ENCODE results near the gene MDM1.

Gene MDM1

DNA sequence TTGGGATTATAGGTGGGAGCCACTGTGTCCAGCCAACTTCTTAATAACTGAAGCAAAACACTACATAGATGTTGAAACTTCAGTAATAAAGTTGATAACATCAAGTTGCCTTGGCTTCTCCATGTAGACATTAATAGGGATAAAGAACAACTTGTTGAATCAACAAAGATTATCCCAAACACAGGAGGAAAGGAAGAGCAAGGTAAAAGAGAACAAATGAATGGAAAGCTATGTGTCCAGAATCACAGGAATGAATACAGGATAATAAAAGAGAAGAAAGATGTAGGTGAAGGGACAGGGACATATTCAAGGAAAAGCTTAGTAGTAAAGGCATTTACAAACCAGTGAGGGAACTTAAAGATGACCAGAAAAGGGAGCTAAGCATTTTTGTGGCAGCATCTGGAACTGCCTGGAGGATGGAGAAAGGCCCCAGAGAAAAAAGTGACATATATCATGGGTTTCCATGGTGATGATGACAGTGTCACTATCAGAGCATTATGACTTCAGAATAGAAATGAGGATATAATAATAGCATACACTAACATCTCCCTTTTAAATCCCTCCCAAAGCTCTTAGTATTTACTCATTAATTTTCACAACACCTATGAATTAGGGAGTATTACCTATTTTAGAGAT, 24.0 kb upstream of the MDM1 start:
- no peak for DNase-seq

DNA sequence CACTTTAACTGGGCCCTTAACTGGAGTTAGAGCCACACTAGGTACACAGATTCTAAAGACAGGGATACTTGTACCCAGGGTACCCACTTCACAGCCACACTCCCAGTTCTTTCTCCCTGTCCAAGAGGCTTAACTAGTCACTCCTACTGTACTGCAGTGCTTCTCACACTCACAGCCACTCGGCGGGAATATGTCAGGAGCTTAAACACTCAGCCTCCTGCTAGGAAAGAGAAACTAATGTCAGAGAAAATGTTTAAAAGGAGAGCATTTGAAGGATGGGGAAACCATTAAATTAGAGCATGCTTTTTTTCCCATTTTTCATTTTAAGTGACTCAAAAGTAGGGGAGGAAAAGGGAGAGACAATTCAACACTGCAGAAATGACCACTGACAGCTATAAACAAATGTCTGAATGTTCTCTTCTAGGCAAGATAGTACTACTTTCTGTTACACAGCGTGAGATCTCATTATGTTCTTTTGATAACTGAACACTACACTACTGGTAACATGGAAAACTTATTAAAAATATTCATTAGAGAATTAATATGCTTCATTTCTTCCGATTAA, 22.9 kb upstream of the MDM1 start:
- DNase-seq, result no peak

DNA sequence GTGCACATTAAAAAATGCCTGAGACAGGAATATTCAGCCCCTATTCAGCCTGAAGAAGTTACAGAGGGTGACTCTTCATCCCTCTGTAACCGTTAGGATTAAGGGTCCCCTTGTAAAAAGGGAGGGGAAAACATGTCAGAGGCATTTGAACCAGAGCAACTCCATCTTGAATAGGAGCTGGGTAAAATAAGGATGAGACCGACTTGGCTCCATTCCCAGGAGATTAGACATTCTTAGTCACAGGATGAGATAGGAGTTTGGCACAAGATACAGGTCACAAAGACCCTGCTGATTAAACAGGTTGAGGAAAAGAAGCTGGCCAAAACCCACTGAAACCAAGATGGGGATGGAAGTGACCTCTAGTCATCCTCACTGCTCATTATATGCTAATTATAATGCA, 19.9 kb upstream of the MDM1 start:
- no peak for DNase-seq

DNA sequence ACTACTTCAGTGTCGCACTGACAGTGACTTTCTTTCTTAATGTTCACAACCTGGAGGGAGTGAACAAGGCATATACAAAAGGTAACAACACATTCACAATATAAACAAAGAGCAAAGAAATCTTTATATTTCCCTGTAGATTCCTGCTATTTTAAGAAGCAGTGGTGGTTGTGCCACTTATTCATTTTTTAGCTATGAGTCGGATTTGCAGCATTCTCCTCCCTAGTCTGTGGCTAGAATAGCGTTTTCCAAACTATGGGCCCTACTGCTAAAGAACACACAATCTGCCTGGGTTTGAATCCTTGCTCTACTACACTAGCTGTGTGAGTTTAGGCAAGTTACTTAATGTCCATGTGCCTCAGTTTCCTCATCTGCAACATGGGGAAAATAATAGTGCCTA, 18.6 kb upstream of the MDM1 start:
- no peak for DNase-seq

DNA sequence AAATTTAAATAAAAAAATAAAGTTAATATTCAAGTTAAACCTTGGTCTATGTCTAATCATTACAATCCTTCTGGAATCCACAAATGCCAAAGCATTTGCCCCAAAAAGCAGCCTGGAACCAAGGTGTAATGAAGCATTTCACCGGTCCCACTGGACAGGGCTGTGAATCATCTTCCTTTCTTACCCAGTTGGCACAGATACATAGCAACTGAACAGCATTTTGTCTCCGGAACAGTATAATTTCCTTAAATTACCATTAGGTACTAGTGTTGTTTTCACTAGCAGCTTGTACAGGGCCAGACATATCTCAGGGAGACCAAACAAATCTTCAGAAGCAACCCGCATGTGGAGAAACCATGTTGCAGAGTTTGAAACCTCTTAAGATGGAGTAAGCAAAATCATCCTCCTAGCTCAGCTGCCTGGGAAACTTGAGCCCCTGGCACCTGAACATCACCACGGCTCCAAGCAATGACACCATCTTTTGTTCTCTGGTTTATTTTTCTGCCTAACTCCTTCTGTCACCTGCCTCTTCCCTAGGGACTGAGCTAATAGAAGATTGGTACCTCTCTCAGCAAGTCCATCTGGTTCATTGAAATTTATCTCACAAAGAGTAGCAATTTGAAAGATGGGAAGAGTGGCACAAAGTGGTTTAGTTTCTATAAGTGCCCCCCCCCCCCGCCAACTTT, 17.9 kb upstream of the MDM1 start:
- DNase-seq, result no peak

DNA sequence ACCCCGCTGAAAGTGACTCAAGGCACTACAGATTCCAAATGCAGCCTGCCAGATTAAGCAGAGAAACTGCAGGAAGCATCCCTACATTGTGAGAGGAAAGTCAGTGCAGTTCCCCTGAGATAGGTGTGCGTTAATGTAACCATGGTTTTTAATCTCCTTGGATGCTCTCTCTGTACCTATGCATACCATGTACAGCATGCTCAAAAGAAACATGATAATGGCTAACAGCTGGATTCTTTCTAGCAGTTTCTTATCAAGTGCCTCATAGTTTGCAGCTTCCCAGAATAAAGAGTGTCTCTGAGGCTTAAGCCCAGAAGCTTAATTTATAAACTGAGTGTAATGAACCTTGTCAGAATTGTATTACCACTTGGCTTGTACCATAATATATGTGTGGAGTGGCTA, 17.1 kb upstream of the MDM1 start:
- DNase-seq, result no peak

DNA sequence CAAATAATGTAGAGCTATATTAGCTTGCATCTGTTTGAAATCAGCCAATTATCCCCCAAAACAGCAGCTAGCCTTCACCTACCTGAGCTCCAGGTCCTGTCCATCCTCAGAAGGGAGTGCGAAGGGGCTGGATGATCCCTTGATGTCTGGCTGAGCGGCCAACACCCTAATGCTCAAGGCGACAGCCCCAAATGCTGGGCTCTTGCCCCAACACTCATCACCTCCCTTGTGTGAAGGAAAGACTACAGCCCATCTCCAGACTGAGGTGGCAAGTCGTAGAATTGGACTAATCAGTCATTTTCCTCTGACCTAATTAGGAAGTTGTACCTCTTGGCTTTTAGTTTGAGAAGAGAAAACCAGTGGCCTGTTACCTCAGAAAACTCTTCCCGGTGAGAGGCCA, 16.3 kb upstream of the MDM1 start:
- no peak for DNase-seq

DNA sequence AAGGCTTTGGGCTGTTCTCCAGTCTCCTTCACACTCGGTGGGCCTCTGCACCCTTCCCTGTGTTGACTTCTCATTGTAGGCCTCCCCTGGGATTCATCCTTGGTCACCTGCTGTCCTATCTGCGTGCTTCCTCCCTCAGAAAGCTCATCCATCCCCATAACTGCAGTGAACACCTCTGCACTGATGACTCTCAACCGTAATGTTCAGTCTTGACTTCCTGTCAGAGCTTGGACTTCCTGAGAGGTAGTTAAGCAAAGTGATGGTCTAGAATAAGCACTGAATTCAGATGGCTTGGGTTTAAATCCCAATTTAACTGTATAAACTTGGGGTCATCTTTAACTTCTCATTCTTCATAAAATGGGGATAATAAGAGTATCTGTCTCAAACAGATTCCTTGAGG, 13.6 kb upstream of the MDM1 start:
- DNase-seq, result no peak

DNA sequence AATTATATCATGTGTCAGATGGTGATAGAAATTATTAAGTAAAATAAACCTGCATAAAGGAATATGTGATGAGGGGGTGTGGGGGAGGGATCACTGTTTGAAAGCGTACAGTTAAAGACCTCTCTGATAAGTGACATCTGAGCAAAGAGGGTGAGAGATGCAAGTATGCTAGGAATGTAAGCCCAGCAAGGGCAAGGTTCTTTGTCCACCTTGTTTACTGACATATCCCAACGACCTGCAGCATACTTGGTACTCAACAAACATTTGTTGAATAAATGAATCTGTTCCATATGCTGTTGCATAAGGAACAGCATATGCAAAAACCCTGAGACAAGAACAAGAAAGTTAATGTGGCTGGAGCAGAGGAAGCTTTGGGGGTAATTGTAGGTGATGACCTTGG, 12.0 kb upstream of the MDM1 start:
- no peak for DNase-seq

DNA sequence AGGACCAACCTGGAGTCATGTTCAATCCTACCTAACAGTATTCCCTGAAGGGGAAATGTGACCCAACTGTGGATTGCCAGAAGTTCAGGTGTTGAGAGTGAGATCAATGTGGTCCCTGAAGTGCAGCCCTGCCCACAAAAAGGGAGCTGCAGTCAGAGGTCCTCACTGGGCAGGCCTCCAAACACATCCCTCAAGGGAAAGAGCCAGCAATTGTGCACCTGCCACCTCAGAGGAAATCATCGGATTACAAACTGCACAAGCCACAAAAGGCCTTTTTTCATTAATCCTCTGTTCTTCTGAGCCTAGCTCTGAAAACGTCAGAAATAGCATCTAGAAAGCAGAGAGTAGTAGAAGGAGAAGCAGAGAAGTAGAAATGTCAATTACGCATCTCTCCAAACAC, 10.8 kb upstream of the MDM1 start:
- DNase-seq, result no peak

DNA sequence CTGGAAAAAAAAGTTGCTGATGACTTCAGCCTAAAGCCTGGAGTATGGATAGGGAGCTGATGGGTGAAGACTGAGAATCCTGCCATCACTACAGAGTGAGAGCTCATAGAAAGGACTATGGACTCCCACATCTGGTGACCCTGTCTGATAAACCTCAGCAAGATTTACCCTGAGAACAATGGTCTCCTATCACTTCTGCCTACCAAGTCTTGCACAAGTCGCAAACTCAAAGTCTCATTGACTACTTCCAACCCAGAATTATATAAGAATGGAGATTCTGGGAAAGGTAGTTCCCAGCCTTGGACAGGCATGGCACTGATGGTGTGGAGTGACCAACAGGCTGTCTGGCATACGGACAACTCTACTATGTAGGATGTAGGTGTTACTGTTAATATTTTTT, 9.7 kb upstream of the MDM1 start:
- no peak for DNase-seq

DNA sequence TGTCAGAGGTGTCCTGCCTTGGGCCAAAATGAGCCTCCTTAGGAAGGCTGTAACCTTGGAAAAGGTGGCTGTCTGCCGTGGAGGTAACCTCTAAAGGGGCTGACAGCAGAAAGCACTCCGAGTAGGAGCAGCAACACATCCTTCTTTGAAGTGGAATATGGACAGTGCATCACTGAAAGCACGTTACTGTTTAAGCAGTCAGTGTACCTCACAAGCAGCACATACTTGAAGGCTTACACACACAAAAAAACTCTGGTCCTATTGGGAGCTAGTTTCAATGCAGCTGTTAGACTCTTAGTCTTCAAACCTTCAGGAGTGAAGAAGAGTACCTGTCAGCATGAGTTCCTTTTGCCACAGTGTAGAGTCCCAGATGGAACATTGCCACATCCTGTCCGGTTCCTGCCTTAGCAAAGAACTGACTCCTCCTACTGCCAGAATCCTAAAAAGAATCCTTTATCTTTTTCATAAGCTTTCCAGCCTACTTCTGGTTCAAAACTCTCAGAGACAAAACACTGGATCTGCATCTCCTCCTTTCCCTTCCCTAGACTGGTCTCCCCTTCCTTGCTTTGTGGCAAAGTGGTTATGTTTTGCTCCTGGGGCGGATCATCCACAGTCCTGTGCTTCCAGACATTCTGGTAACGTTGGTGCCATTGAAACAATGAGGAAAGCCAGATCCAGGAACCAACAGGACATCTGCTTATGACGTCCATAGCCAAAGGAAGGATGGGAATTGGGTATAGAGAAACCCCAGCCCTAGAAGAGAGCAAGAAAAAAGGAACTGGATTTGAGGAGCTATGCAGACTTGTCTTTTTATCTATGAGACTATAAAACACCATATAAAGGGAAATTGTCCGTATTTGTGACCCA, 8.5 kb upstream of the MDM1 start:
- DNase-seq, result no peak

DNA sequence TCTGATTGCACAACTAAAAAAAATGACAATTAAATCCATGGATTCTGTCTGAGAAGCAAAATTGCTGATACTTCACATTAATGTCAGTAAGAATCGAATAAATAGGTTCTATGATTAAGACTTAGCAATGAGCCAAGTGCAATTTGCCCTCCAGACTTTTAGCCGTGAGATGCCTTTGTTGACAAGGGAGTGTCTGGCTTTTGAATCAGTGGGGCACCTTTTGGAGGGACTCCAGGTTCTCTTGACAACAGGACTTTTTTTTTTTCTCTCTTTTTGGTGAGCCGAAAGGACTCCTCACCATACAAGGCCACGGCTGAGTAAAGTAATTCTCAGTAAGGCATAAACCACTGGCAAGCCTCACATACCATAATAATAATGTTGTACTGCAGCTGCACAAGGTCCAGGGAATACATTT, 4.7 kb upstream of the MDM1 start:
- no peak for DNase-seq

DNA sequence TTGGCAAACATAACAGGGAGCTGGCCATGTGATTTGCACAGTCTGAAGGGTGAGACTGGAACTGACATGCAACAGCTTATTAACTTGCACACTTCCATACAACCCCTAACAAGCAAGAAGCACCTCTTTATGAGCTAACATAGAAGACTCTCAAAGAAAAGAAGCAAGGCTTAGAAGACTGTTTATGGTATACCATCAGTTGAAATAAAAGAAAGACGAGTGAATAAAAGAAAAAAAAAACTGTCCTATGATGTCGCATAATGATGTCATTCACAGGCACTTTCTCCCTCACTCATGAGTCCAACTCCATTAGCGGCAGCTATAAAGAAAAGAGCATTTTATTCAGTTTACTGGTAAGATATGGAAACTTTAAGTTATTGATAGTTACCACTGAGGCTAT, 3.3 kb upstream of the MDM1 start:
- DNase-seq, result no peak

DNA sequence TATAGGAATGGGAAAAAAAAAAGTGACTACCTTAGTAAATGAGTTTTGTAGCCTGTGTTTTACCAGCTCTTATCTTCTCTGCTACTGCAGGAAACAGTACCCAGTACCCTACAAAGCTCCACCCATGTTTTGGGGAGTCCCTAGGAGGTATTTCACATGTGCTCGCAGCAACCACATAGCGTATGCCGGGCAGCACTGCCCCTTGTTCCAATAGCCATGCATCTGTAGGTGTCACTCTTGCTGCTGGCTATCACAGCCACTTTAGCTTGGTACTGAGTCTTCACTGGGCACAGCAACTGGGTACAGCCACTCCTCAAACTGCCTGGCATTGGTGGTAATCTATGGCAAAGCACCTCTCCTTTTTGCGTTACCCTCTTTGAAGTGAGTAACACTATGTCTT, 2.0 kb upstream of the MDM1 start:
- DNase-seq, result no peak

DNA sequence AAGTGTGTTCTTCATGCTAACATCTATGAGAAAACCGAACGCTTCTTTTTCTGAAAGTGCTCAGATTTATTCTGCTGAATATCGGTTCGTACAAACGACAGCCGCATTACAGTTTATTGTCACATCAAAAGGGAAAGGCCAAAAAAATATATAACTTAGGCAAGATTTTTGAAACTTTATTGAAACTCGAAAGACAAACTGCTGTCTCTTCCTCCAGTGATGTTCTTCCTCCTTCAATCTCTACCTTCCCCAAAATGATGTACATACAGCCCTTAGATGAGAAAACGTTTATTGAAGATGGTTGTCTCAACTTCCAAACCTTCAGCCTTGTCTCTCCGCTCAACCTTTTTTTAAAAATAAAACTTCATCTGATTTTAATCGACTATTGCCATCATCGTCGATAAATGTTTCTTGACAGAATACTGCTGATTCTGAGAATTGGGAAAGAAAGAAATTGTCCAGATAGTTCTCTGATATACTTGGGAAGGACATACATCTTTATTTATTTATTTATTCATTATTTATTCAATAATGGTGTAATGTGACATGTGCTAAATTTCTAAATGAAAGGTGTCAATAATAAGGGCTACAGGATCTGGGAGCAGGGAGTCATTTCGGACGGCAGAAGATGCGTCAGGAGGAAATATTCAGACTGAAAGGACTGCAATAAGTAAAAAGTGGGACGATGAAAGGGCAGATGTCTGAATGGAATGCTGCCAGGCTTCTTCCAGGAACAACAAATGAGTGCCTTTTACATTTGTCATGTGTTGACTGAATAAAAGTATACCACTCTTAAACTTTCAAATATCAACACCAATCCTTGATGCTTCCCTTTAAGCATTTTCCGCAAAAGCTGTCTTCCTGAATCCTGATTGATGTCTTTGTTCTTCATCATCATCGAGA, 817 bp upstream of the MDM1 start:
- no peak for DNase-seq

DNA sequence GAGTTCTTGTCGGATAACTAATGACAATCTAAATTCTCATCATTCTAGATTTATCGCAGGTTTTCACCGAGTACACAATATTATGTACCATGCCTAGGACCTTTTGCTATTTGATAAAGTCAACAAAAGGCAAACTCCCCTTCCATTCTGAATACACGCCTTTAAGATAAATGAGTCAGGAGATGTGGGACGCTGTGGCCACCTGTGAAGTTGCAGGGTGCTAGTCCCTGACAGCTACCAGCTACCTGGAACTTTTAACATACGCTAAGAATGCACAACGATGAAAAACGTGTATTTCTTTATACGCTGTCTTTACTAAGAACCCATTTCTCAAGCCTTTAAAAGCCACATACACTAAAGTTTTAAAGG, 678 bp downstream of the MDM1 start:
- DNase-seq, result peak in 1 of 2 experiments; percentile 8

DNA sequence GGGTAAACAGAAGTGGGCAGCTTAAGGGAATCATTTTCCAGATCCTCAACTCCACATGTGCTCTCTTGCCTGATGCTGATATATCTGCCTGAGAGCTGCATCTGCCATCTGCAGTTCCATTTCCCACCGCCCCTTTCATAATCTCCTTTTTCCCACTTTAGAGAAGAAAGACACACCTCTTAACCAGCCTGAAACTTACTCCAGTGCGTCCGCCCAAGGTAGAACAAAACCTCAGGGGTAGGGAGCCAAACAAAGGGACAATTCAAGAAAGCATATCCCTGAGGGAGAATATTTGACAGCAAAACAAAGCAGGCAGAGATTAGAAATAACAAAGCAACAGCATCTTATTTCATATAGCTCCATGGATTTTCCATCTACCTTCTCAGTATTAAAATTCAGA, 4.3 kb downstream of the MDM1 start:
- no peak for DNase-seq

DNA sequence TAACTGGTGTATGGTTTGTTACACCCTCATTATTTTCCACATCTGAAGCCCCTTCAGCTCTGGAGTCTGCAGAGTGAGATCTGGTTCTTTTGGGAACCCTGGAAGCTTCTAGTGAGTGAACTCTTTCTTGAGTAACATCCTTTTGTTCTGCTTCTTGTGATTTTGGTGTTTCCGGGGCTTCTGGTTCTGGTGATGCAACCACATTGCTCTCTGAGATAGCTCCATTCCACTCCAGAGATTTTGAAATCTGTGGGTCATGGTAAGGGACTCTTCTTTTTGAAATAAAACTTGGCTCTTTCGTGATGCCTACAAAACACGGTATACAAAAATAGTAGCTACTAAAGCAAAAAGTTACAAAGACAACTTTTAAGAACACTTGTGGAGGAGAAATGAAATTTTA, 5.4 kb downstream of the MDM1 start:
- no peak for DNase-seq

DNA sequence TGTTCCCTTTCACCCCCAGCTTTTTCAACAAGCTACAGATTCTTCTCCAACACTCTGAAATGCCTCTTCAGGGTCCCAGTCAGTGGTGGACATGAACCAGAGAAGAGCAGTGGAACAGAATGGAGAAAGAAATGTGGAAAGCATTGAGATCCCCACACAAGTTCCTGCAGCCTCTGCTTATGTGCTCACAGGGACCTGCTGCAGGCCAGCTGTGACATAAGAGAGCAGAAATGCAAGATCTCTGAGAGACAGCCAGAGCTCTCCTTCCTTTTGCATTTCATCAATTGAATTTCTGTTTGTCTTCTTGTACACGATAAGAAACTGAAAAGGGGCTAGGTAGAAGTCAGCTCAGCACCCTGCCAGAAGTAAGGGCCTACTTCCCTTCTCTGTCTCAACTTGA, 6.2 kb downstream of the MDM1 start:
- DNase-seq, result no peak

DNA sequence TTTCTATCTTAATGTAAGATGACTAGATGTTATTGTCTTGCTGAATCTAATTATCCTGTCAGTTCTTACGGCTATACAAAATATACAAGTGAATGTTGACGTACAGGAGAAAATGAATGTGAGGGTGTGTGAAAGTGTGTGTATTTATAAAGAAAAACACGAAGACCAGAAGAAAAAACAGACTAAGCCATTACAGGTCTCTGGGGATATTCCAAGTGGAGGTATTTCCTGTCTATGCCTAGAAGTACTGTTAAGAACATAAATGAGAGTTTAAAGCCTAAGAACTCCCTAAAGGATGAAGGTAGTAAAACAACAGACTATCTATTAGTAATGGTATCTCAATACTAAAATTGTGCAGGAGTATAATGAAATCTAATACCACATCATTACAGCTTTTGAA, 7.6 kb downstream of the MDM1 start:
- no peak for DNase-seq

DNA sequence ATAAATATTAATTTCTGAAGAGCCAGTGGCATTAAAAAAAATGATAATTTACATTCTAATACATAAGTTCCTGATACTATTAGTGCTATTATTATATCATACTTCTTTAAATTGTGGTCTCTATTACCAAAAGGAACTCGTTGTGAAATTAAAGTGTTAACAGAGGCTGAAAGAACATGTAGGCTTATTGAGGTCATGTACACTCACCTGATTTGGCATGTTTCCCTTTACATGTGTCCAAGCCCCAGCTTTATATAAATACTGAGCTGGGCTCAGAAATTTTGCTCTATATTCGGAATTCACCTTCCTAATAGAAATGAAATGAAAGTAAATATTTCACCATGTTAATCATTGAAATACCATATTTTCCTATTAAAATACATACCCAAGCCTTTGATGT, 11.0 kb downstream of the MDM1 start:
- DNase-seq, result no peak

All from activated CD4-positive, alpha-beta T cell treated with anti-CD3 and anti-CD28 coated beads, Interleukin-2, amount 50 U/mL, for 4 hours (primary cell).